H1 (cell line): ENCODE results near the gene GINS2. TPM values are rescaled to one million over a fixed set of nuclear protein-coding genes. Genes with fewer than 3 reads are reported as not detected.

Experiments used
- FOSL1 ChIP-seq: IDR thresholded peaks from 2 replicates; pipeline ENCODE4 v1.6.1; 2011; ENCODE audit warnings: mild to moderate bottlenecking, low read depth, low read length, moderate library complexity; ENCODE audit not compliant: insufficient read depth
- KDM5A ChIP-seq: fragments of 200-600 bp; IDR thresholded peaks from 2 replicates; pipeline ENCODE4 v1.7.1; 2012; ENCODE audit warnings: mild to moderate bottlenecking, low read length, inconsistent platforms, mixed read lengths
- POLR2AphosphoS5 ChIP-seq: IDR thresholded peaks from 2 replicates; pipeline ENCODE4 v1.6.1; 2011; ENCODE audit warnings: low read depth, low read length
- RAD21 ChIP-seq, 2 experiments: IDR thresholded peaks in 1 of 2; conservative IDR thresholded peaks in 1 of 2; 2 replicates each; pipeline ENCODE4 v1.6.1; 2011; ENCODE audit warnings: low read depth in 2 of 2, low read length in 2 of 2, improper control_type of control experiment in 1 of 2, inconsistent platforms in 1 of 2, mild to moderate bottlenecking in 1 of 2, moderate library complexity in 1 of 2
- SP1 ChIP-seq: IDR thresholded peaks from 2 replicates; pipeline ENCODE4 v1.6.1; 2011; ENCODE audit warnings: low read depth, low read length
- TAF7 ChIP-seq: optimal IDR thresholded peaks from 2 replicates; pipeline ENCODE3; 2011; ENCODE audit warnings: low read depth, mild to moderate bottlenecking, inconsistent platforms, low read length, moderate library complexity, borderline replicate concordance
- polyA plus RNA-seq, 7 experiments: library from polyadenylated mRNA; depleted of rRNA in 3 of 7; stranded (reverse) in 5 of 7; unstranded in 2 of 7; fragments of >200 nt in 5 of 7; fragments of 200-250 nt in 2 of 7; gene quantifications; 1 replicate in 5 of 7; 2 replicates in 1 of 7; 4 replicates in 1 of 7; pipeline versions ENCODE4 v1.2.1 to v1.2.3, GENCODE V29; 2011 to 2013; ENCODE audit warnings: missing spikeins in 2 of 7, mixed read lengths in 2 of 7
- total RNA-seq: library from RNA; stranded (reverse); fragmentation: NEBNext Ultra II Directional; extraction: Animal tissue kit (Norgen Biotek cat#: 25700); gene quantifications from 2 replicates; pipeline ENCODE4 v1.2.1, GENCODE V29; 2021

The GINS2 gene
- total and polyA plus RNA-seq, 2 of the 8 experiments (the other 6 are each of a cell fraction or from before 2014, with no cell fraction given): 29.4 to 59.1 TPM

- TF ChIP-seq RAD21 (IDR thresholded peaks at IDR 0.05 in 1 of 2, conservative IDR thresholded peaks at IDR 0.05 in 1 of 2; ENCODE audit: low read depth in 2 of 2, low read length in 2 of 2) (no peak), TAF7 (no peak), KDM5A (no peak), SP1 (no peak), POLR2AphosphoS5 (no peak), FOSL1 (no peak)
- TF ChIP-seq, all 59 proteins: peak for 0
These were observed 54.9 kb downstream of the GINS2 start (continued) for GRCh38 chr16:85633888-85634287.
